HG02759 (cell line): ENCODE measurements around the gene RNH1.

Experiments
- ATAC-seq: cut with Tn5 transposase; IDR thresholded peaks from one replicate; pipeline ENCODE4 v1.9.1; 2021; ENCODE audit warnings: mild to moderate bottlenecking, moderate library complexity; ENCODE audit not compliant: unreplicated experiment

Gene RNH1

DNA sequence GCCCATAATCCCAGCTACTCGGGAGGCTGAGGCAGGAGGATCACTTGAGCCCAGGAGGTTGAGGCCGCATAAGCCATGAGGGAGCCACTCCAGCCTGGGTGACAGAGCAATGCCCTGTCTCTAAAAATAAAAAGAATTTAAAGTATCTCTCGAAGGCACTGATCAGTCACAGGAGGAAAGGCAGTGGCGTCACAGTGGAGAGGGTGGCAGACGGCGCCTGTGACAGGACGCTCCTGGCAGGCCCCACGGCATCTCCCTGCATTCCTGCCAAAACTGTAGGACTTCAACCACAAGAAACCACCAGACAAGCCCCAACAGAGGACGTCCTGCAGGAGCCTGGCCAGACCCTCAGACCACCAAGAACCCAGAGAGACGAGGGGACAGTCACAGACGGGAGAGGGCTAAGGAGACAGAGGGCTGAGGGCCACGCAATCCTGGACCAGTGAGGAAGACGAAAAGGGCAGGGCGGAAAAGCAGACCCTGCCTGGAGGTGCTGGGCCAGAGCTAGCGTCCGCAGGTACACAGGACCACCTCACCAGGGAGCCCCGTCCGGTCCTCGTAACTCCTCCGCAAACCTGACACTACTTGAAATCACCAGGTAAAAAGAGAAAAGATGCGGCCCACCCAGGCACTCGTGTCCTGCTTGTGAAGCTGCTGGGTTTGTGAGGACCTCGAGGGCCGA is 5.9 kb downstream of the RNH1 start:
- ATAC-seq, result no peak

DNA sequence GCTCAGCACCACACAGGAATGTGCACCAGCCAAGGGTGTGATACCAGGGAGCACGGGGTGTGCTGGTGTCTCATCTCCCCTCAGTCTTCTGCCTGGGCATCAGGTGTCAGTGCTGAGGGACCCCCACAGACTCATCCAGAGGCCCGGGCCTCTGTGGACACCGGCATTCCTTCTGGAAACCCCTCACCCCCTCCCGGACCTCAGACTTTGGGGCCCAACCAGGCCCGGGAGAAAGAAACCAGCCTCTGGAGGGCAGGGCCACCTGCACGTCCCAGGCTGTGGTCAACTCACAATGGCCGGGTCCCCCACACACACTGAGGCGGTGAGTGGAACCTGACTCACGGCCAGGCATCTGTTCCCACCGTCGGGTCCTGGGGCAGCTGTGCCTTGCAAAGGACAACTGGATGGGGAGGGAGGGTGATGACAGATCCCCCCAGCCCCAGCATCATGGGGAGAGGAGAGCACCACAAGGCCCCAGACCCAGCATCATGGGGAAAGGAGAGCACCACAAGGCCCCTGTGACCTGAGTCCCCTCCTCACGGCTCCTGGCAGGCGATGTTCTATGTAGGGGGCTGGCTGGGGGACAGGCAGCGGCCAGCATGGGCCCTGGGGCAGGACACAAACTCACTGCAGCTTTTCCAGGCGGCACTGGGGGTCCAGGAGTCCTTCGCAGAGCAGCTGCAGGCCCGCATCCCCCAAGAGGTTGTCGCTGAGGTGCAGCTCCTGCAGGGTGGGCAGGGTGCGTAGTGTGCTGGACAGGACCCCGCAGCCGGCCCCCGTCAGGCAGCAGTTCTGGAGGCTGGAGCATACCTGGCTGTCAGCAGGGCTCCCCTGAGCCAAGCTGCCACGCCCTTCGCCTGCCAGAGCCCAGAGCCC is 7.6 kb downstream of the RNH1 start:
- ATAC-seq, result no peak

DNA sequence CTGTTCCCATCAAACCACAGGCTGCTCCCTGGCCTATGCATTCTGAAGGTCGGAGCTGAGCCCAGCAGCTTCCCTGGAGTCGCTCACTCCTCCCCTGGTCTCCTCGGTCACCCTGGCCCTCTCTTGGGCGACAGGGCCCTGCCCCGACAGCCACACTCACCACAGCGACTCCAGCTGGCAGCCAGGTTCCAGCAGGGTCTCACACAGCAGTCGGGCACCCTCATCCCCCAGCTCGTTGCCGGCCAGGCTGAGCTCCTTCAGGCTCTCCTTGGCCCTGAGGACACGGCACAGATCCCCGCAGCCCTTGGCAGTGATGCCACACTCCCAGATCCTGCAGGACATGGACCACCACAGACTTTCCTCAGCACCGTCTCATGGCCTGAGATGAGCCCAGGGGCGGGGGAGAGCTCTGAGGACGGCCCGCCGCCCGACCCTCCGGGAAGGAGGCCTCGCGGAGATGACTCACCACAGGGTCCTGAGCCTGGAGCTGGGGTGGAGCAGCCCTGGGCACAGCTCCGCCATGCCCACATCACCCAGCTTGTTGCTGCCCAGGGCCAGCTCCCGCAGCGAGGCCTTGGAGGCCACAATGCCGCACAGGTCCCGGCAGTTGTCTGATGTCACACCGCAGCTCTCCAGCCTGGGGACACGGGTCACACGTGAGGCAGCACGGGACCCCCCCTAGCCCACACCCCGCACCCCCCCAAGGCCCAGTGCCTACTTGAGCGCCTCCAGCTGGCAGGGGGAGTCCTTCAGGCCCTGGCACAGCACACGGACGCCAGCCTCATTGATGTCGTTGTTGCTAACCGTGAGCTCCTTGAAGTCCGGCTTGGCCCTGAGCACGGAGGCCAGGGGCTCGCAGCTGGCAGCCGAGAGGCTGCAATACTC is 8.5 kb downstream of the RNH1 start:
- ATAC-seq, result no peak

DNA sequence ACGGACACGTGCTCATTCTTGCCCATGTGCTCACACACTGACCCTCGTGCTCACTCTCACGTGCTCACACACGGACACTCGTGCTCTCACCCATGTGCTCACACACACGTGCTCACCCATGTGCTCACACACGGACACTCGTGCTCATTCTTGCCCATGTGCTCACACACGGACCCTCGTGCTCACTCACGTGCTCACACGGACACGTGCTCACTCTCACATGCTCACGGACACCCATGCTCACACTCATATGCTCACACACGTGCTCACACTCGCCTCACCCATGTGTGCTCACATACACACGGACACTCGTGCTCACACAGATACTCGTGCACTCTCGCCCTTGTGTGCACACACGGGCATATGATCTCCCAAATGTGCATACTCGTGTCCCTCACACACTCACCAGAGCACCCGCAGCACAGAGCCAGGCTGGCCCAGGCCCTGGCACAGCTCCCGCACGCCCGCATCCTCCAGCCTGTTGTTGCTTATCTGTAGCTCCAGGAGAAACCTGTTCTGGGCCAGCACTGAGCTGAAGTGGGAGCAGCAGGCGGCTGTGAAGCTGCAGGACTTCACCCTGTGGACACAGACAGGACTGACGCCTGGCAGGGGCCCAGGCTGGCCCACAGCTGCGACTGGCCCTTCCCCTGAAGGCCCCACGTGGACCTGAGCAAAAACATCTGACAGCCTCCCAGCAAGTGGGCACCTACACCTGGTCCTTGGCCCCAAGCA is 9.3 kb downstream of the RNH1 start:
- ATAC-seq, result no peak

DNA sequence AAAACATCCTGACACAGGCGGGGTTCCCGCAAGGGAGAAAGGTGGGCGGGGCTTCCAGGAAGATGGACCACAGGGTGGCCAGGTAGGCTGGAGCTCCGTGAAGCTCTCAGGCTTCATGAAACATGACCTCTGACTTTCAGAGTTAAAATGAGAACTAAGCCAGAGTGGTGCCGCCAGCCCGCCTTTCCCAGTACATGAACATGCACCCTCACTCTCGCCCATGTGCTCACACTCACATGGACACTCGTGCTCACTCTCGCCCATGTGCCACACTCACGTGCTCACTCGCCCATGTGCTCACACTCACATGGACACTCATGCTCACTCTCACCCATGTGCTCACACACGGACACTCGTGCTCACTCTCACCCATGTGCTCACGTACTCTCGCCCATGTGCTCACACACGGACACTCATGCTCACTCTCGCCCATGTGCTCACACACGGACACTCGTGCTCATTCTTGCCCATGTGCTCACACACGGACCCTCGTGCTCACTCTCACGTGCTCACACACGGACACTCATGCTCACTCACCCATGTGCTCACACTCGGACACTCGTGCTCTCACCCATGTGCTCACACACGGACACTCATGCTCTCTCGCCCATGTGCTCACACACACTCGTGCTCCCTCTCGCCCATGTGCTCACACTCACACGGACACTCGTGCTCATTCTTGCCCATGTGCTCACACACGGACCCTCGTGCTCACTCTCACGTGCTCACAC is 10.0 kb downstream of the RNH1 start:
- no peak for ATAC-seq

DNA sequence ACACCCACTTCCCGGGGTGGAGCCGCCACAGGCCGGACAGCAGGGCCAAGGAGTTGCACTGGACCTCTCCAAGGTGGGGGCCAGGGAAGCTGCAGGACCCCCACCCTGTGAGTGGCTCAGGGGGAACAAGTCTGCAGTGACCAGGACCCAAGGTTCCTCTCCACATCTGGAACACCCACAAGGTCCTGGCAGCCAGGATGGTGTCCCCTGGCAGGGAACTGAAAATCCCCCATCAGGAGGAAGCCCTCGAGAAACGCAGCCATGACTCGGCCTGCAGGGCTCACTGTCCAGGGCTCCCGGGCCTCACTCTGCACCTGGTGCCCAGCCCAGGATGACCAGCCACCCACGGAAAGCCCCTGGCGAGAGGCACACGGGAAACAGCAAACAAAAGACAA is 11.5 kb downstream of the RNH1 start:
- ATAC-seq, result no peak

DNA sequence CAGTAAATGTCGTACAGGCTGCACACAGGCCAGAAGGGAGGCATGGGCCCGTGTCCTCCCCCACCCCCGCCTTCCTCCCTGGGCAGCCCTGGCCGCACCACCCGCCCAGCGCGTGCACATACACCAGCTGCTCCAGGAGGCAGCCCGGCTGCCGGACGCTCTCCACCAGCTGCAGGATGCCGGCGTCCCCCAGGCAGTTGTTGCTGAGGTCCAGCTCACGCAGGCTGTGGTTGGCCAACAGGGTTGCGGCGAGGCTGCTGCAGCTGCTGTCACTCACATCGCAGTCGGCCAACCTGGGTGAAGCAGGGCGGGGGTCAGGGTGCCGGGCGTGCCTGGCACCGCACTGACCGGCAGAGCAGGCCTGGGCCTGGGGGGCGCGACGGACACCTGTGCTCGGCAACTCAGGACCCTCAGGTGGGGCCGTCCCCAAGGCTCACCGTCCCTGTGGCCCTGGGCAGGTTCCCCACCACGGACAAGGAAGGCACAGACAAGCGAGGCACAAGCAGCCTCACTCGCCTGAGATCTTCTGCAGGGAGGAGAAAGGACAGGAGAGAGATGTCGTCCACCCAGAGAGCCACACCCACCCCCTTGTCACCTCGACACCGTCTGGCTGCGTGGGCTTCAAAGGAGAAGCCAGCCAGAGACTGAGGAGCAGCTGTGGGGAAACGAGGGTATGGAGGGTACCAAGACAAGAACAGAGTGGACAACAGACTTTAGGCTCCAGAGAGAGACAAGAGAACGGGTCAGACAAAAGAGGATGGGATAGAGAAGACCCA is 12.1 kb downstream of the RNH1 start:
- ATAC-seq, result no peak

DNA sequence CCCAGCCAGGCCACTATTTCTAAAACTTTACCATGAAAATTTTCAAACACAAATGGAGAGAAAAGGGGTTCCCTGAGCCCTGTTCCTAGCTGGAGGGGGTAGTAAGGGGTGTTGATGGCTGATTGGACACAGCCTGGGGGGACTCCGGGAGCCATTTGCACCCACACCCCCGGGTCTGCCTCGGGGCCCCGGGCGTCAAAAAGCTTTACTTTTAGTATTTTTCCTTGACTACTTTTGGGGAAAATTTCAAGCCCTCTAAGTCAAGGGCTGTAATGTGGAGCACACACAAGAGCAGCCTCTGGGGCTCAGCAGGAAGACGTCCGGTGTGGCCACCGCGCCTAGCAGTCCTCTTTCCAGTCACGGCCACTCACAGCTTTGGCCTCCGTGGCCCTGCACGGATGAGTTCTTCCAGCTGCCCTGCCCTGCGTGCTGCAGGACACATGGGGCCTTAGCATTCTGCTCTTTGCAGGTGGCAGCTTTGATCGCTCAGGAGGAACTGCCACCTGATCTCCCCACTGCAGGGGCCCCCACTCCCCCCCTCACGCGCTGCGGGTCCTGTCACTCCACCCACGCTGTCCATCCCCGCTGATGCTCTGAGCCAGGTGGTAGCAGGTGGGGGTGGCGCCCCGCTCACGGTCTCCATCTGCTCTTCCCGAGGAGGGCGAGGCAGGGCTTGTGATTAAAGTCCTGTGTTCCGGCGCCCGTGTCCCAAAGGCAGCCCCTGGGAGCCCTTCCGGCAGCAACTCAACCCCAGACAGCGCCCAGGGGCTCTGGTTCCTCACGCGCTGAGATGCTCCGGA is 14.4 kb downstream of the RNH1 start:
- ATAC-seq, result no peak

DNA sequence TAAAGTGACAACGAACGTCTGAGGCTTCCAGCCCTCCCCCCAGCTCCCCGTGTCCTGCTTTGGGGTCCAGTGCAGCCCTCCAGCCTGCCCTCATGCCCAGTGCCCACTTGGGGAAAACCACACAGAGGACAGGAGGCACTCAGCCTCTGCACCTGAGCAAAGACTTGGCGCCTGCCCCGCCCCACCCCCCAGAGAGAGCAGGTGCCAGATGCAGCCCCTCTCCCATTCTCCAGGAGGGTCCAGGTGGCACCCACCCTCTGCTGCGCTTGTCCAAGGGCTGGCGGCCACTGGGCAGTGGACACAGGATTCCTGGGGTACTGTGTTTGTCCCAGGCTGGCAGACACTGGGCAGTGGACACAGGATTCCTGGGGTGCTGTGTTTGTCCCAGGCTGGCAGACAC is 15.7 kb downstream of the RNH1 start:
- no peak for ATAC-seq

DNA sequence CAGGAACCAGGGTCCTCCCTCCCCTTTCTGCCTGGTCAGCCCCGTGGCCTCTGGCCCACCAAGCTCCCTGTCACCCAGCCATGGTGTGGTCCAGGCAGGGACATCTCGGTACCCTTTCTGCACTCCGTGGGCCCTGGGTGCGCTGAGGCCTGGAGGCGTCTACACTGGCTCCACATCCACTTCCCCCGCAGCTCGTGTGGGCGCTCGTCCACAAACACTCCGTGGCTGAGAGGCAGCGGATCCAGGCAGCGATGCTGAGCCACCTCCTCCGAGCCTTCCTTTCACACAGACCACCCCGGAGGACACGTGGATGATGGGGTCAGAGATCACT is 16.1 kb downstream of the RNH1 start:
- ATAC-seq, result no peak

DNA sequence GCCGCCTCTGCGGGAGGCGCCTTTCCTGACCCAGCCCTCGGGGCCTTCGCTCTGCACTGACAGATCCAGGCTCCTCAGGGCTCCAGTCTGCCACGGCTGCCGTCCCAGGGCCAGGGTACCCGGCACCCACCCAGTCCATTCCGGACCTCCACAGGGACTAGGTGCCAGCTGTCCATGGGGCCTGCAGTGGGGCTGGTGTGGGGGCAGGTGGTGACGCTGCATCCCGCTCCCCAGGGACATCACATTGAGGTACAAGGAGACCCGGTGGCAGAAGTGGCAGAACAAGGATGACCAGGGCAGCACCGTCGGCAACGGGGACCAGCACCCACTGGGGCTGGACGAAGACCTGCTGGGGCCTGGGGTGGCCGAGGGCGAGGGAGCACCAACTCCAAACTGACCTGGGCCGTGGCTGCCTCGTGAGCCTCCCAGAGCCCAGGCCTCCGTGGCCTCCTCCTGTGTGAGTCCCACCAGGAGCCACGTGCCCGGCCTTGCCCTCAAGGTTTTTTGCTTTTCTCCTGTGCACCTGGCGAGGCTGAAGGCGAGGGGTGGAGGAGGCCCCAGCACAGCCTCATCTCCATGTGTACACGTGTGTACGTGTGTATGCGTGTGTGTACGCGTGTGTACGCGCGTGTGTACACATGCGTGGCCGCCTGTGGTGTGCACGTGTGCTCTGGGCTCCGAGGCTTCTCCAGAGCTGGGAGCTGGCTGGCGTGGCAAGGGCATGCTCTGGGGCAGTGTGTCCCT is 16.7 kb downstream of the RNH1 start:
- no peak for ATAC-seq

DNA sequence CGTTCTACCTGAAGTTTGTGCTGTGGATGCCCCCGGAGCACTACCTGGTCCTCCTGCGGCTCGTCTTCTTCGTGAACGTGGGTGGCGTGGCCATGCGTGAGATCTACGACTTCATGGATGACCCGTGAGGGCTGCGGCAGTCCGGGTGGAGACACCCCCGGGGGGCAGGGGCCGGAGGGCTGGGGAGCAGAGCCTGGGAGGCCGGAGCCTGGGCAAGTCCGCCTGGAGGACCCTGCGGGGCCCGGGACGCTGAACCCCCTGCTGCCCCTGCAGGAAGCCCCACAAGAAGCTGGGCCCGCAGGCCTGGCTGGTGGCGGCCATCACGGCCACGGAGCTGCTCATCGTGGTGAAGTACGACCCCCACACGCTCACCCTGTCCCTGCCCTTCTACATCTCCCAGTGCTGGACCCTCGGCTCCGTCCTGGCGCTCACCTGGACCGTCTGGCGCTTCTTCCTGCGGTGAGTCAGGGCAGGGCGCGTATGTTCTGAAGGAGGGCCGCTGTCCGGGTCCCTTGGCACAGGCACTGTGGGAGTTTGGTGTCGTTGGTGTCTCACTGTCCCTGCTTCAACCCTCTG is 17.3 kb downstream of the RNH1 start:
- no peak for ATAC-seq

DNA sequence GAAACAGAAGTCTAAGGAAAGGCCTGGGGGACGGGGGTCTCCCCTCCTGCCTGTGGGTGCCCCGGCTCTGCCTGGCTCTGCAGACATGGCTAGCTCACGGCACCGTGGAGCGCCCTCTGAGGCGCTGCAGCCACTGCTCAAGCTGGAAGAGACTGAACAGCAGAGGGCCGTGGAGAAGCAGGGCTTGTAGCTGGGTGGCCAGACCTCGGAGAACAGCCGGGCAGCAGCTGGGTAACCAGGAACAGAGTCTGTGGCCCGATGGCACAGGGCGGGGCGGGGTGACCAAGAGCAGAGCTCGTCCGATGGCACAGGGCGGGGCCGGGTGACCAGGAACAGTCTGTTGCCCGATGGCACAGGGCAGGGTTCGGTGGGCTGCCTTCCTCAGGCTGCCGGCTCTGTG is 18.1 kb downstream of the RNH1 start:
- no peak for ATAC-seq

DNA sequence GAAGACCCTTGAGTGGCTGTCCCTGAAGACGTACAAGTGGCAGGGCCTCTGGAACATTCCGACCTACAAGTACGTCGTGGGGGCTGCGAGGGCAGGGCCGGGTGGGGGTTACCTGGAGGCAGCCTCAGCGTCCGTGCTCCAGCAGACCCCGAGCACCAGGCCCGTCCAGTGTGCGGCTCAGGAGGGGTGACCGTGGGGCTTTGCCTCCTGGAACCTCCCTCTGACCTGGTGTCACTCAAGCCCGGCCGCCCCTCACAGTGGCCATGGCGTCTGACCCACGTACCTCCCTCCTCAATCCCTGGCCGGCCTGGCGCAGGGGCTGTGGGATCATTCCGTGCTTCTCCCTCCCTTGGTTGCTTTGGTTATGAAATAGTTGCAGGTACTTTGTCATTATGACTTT is 18.5 kb downstream of the RNH1 start:
- no peak for ATAC-seq

DNA sequence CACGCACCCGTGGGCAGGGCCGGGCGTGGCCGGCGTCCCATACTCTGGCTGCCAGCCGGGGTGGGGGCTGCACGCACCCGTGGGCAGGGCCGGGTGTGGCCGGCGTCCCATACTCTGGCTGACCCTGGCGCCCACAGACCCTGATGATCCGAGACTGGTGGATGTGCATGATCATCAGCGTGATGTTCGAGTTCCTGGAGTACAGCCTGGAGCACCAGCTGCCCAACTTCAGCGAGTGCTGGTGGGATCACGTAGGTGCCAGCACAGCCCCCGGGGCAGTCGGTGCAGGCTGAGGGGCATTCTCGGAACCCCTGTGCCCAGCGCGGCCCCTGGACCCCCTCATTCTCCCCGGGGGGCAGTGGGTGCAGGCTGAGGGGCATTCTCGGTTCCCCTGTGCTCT is 19.0 kb downstream of the RNH1 start:
- ATAC-seq, result no peak

DNA sequence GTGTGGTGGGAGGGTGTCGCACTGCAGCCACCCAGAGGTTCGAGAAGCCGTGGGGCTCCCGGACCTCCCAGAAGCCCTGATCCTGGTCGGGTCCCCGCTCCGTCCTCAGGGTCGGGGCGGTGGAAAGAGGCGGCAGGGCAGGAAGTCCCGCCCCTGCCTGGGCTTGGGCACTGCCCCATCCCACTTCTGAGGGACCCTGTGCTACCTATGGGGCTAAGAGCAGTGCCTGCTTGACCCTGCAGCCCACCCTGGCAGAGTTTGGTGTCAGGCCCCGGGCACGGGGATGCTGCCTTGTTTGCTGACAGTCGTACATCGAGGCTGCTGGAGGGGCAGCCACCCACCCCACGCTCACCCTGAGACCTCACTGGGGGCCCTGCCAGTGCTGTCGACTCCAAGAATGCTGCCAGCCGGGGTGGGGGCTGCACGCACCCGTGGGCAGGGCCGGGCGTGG is 19.4 kb downstream of the RNH1 start:
- ATAC-seq, result no peak

DNA sequence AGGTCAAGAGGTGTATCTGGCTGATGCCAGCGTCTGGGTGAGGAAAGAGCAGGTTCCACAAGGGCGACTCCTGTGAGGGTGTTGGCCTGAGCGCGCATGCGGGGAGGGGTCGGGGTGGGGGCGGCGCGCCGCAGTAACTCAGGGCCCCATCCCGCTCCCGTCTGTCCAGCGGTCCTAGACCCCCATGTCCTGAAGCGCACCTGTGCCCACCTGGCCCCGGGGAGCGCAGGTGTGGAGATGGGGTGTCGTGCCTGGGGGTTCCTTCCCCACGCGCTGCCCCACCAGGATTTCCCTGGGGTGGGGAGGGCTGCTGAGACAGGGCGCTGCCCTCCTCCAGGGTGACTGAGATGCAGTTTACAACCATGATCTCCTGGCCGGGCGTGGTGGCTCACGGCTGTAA is 20.9 kb downstream of the RNH1 start:
- no peak for ATAC-seq

DNA sequence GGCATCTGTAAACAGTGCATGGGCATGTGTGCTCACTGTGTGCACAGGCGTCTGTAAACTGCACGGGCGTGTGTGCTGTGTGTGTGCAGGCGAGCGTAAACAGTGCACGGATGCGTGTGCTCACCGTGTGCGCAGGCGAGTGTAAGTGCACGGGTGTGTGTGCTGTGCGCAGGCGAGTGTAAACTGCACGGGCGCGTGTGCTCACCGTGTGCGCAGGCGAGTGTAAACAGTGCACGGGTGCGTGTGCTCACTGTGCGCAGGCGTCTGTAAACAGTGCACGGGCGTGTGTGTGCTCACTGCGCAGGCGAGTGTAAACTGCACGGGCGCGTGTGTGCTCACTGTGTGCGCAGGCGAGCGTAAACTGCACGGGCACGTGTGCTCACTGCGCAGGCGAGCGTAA is 22.4 kb downstream of the RNH1 start:
- no peak for ATAC-seq
